GM10248 (cell line): ENCODE results near the gene PRKCB.

Source experiments
- CTCF ChIA-PET: fragments of 300-600 bp; sonication (Branson Sonifier 250); formaldehyde crosslinking; extraction: SDS; loops from one replicate; lab custom pipeline; 2021; ENCODE audit warnings: antibody characterized with exemption; lab: Yijun Ruan, JAX
- POLR2A ChIA-PET: fragments of 350-650 bp; sonication (Branson Sonifier 250); formaldehyde crosslinking; extraction: SDS; loops from one replicate; lab custom pipeline; 2020; ENCODE audit warnings: antibody characterized with exemption; lab: Yijun Ruan, JAX
- DNase-seq: peaks from one replicate; pipeline ENCODE4 v3.0.0; 2012; ENCODE audit errors: extremely low spot score
- TF ChIP-seq, protein P1 (sequence below): IDR thresholded peaks from 2 replicates; pipeline ENCODE4 v1.5.1; 2012; ENCODE audit warnings: mild to moderate bottlenecking, low read depth; ENCODE audit errors: extremely low read depth, missing control alignments, control extremely low read depth

Gene PRKCB

DNA sequence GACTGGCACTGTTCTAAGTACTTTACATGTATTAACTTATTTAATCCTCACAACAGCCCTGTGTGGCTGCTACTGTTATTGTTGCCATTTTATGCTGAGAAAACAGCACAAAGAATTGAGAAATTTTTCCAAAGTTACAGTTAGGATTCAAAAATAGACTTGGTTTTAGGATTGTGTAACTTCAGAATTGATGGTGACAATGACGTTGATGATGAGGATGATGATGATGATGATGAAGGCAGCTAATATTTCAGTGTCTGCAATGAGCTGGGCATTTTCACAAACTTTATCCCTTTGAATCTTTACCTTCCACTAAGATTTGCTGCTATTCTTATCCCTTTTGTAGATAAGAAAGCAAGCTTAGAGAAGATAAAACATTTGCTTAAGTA lies 22.1 kb downstream of the PRKCB start:
- ChIA-PET POLR2A (no interaction called here), CTCF (interaction anchor here (1.4 to 2.6 kb wide), 6 partner anchors 9 to 153 kb away, joined by 3 to 9 read pairs (median 6); no protein-coding TSS in a partner anchor)
- no peak for DNase-seq
- TF ChIP-seq, protein P1, sequence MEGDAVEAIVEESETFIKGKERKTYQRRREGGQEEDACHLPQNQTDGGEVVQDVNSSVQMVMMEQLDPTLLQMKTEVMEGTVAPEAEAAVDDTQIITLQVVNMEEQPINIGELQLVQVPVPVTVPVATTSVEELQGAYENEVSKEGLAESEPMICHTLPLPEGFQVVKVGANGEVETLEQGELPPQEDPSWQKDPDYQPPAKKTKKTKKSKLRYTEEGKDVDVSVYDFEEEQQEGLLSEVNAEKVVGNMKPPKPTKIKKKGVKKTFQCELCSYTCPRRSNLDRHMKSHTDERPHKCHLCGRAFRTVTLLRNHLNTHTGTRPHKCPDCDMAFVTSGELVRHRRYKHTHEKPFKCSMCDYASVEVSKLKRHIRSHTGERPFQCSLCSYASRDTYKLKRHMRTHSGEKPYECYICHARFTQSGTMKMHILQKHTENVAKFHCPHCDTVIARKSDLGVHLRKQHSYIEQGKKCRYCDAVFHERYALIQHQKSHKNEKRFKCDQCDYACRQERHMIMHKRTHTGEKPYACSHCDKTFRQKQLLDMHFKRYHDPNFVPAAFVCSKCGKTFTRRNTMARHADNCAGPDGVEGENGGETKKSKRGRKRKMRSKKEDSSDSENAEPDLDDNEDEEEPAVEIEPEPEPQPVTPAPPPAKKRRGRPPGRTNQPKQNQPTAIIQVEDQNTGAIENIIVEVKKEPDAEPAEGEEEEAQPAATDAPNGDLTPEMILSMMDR: no peak

GRCh38 chr16:23858542-23858941 lies 22.8 kb downstream of the PRKCB start:
- DNase-seq: no peak
- CTCF ChIA-PET: interaction anchor here (0.7 to 3.7 kb wide), 10 partner anchors 10 to 153 kb away, joined by 3 to 18 read pairs (median 4); no protein-coding TSS in a partner anchor
- TF ChIP-seq, protein P1: no peak
- POLR2A ChIA-PET: no interaction called here

GRCh38 chr16:23859713-23860269 lies 24.0 kb downstream of the PRKCB start:
- ChIA-PET POLR2A (no interaction called here), CTCF (interaction anchor here (0.9 to 3.7 kb wide), 9 partner anchors 9 to 182 kb away, joined by 3 to 18 read pairs (median 5); no protein-coding TSS in a partner anchor)
- TF ChIP-seq, protein P1: no peak
- DNase-seq: no peak

GRCh38 chr16:23861874-23862273 lies 26.1 kb downstream of the PRKCB start:
- no peak for DNase-seq
- POLR2A ChIA-PET: no interaction called here
- TF ChIP-seq, protein P1: no peak
- CTCF ChIA-PET: interaction anchor here (0.9 to 3.7 kb wide), 13 partner anchors 8 to 175 kb away, joined by 3 to 18 read pairs (median 7); no protein-coding TSS in a partner anchor

- ChIA-PET POLR2A (no interaction called here), CTCF (interaction anchor here (1.0 to 2.8 kb wide), 7 partner anchors 10 to 174 kb away, joined by 3 to 10 read pairs (median 8); no protein-coding TSS in a partner anchor)
- TF ChIP-seq, protein P1: no peak
Measured at GRCh38 chr16:23862556-23862955, 26.8 kb downstream of the PRKCB start.

GRCh38 chr16:23863511-23864422 lies 28.0 kb downstream of the PRKCB start:
- CTCF ChIA-PET: interaction anchor here (1.0 to 1.9 kb wide), 11 partner anchors 9 to 178 kb away, joined by 3 to 10 read pairs (median 4); no protein-coding TSS in a partner anchor
- POLR2A ChIA-PET: interaction anchor here (0.9 kb wide), 1 partner anchor 17 kb away, joined by 3 read pairs; no protein-coding TSS in a partner anchor
- peak; percentile 56 for DNase-seq
- TF ChIP-seq, protein P1: no peak

More at GRCh38 chr16:23862556-23862955, 26.8 kb downstream of the PRKCB start:
- no peak for DNase-seq
